ENCODE results near the gene MAPT. TPM values are rescaled to one million over a fixed set of nuclear protein-coding genes. Genes with fewer than 3 reads are reported as not detected.

Gene MAPT
- total RNA-seq, 1 experiment from 2014 or later, result 37.5 TPM

DNA sequence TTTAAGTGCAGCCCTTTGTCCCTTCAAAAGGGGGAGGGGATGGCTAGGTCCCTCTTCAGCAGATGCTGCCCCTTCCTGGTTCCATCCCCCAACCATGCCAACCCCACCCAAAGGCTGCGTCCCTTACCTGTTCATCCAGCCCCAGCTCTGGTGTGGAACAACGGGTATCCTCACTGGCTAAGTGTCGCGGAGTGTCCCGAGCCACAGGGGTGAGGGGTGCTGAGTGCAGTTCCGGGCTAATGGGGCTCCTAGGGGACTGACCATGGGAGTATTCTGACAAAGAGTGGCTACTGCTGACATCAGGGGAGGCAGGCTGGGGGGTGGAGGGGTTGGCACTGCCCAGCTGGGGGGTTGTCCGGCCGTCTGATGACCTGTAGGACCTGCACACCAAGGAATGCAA lies 137.6 kb downstream of the MAPT start:
- POLR2A ChIA-PET, result no interaction called here
- H2AFZ ChIP-seq (ENCODE audit: low read depth, low read length, poor library complexity, severe bottlenecking), result no peak overlapping the region
- no peaks in the 10 kb centered on the region for H3K79me2 ChIP-seq (ENCODE audit: insufficient read depth, low read length)
- no peaks in the 10 kb centered on the region for H3K4me1 ChIP-seq (ENCODE audit: control insufficient read depth in 1 of 2, insufficient read depth in 2 of 2, low read length in 2 of 2)
- TF ChIP-seq CTCF (IDR thresholded peaks at IDR 0.05 in 2 of 3, conservative IDR thresholded peaks at IDR 0.05 in 1 of 3; ENCODE audit: borderline replicate concordance in 1 of 3, insufficient read depth in 1 of 3, low read depth in 2 of 3, low read length in 2 of 3) (no peak), TCF7L2 (IDR thresholded peaks at IDR 0.05; ENCODE audit: borderline replicate concordance, extremely low read depth, insufficient read depth, insufficient read length) (no peak), POLR2AphosphoS5 (IDR thresholded peaks at IDR 0.05; ENCODE audit: low read depth, low read length) (no peak), EZH2phosphoT487 (IDR thresholded peaks at IDR 0.05; ENCODE audit: borderline replicate concordance) (no peak), CBX3 (IDR thresholded peaks at IDR 0.05; ENCODE audit: low read depth) (no peak), EGR1 (IDR thresholded peaks at IDR 0.05; ENCODE audit: low read depth) (no peak)
- TF ChIP-seq, protein P1, sequence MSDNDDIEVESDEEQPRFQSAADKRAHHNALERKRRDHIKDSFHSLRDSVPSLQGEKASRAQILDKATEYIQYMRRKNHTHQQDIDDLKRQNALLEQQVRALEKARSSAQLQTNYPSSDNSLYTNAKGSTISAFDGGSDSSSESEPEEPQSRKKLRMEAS (IDR thresholded peaks at IDR 0.05), result no peak
- RAD21 ChIA-PET (ENCODE audit: low non-redundant PET in 1 of 2, low total read pairs in 2 of 2, uncharacterized antibody in 2 of 2, unreplicated experiment in 2 of 2), result no interaction called here
- H3K4me3 ChIP-seq (replicated peaks in 1 of 2; ENCODE audit: low read depth in 1 of 2, low read length in 2 of 2), result no peak overlapping the region
- H3K9ac ChIP-seq (ENCODE audit: low read length), result no peak overlapping the region
- no peaks in the 10 kb centered on the region for H3K9me2 ChIP-seq (ENCODE audit: insufficient read depth)
- H4K20me1 ChIP-seq (ENCODE audit: insufficient read depth), result no peaks in the 10 kb centered on the region; the same call in 1 of the 2 replicates
- intact Hi-C loops (cut with micrococcal nuclease), result no loop called here
- no peak overlapping the region for H3K4me2 ChIP-seq (ENCODE audit: low read length)
- no peaks in the 10 kb centered on the region for H3K27me3 ChIP-seq (ENCODE audit: insufficient read depth, low read length)
- H3K9me3 ChIP-seq (ENCODE audit: control insufficient read depth in 1 of 2, insufficient read depth in 1 of 2, low read depth in 1 of 2, low read length in 2 of 2), result no peaks in the 10 kb centered on the region
- H3K27ac ChIP-seq (ENCODE audit: low read depth, low read length), result no peak overlapping the region
- ATAC-seq, result no peak
- CTCF ChIA-PET, result interaction anchor here (5.5 kb wide), 1 partner anchor 13 kb away, joined by 28 read pairs; no protein-coding TSS in a partner anchor
- H3K36me3 ChIP-seq (ENCODE audit: control insufficient read depth in 1 of 2, insufficient read depth in 2 of 2, low read length in 2 of 2), result peaks cover 55 to 56% of the 10 kb centered on the region in 2 experiments
- DNase-seq (ENCODE audit: low read depth, low spot score), result no peak
- BruUV-seq (replicated peaks), result no TSS peak

GRCh38 chr17:46032909-46033308 lies 138.6 kb downstream of the MAPT start:
- ATAC-seq (no peak), DNase-seq (ENCODE audit: low read depth, low spot score) (no peak)
- H3K9ac ChIP-seq (ENCODE audit: low read length), result no peak overlapping the region
- H3K4me1 ChIP-seq (ENCODE audit: control insufficient read depth in 1 of 2, insufficient read depth in 2 of 2, low read length in 2 of 2), result no peaks in the 10 kb centered on the region
- H3K9me3 ChIP-seq (ENCODE audit: control insufficient read depth in 1 of 2, insufficient read depth in 1 of 2, low read depth in 1 of 2, low read length in 2 of 2), result no peaks in the 10 kb centered on the region
- no peak overlapping the region for H3K27ac ChIP-seq (ENCODE audit: low read depth, low read length)
- TF ChIP-seq SP1 (IDR thresholded peaks at IDR 0.05; ENCODE audit: low read depth) (no peak), ZFX (IDR thresholded peaks at IDR 0.05) (no peak), POLR2A (IDR thresholded peaks at IDR 0.05; ENCODE audit: borderline replicate concordance, extremely low read depth, insufficient read depth, insufficient read length) (no peak), ELF1 (IDR thresholded peaks at IDR 0.05; ENCODE audit: borderline replicate concordance, low read depth) (no peak), EZH2phosphoT487 (IDR thresholded peaks at IDR 0.05; ENCODE audit: borderline replicate concordance) (no peak), REST (IDR thresholded peaks at IDR 0.05; ENCODE audit: low read depth) (no peak), EZH2 (IDR thresholded peaks at IDR 0.05) (no peak), ATF3 (IDR thresholded peaks at IDR 0.05) (no peak), CEBPB (IDR thresholded peaks at IDR 0.05; ENCODE audit: low read depth) (no peak)
- H3K4me2 ChIP-seq (ENCODE audit: low read length), result no peak overlapping the region
- POLR2A ChIA-PET, result interaction anchor here (0.8 kb wide), 1 partner anchor 17 kb away, joined by 3 read pairs; no protein-coding TSS in a partner anchor
- intact Hi-C loops (cut with micrococcal nuclease), result no loop called here
- CTCF ChIA-PET, result interaction anchor here (5.5 kb wide), 1 partner anchor 12 kb away, joined by 28 read pairs; no protein-coding TSS in a partner anchor
- H3K27me3 ChIP-seq (ENCODE audit: insufficient read depth, low read length), result no peaks in the 10 kb centered on the region
- H3K36me3 ChIP-seq (ENCODE audit: control insufficient read depth in 1 of 2, insufficient read depth in 2 of 2, low read length in 2 of 2), result peaks cover 63 to 66% of the 10 kb centered on the region in 2 experiments
- H3K9me2 ChIP-seq (ENCODE audit: insufficient read depth), result no peaks in the 10 kb centered on the region
- RAD21 ChIA-PET (ENCODE audit: low non-redundant PET in 1 of 2, low total read pairs in 2 of 2, uncharacterized antibody in 2 of 2, unreplicated experiment in 2 of 2), result no interaction called here
- no TSS peak for BruUV-seq (replicated peaks)
- no peak overlapping the region for H3K4me3 ChIP-seq (replicated peaks in 1 of 2; ENCODE audit: low read depth in 1 of 2, low read length in 2 of 2)
- H4K20me1 ChIP-seq (ENCODE audit: insufficient read depth), result no peaks in the 10 kb centered on the region; the same call in 1 of the 2 replicates
- H3K79me2 ChIP-seq (ENCODE audit: insufficient read depth, low read length), result no peaks in the 10 kb centered on the region
- H2AFZ ChIP-seq (ENCODE audit: low read depth, low read length, poor library complexity, severe bottlenecking), result no peak overlapping the region

All from HCT116 (cell line).